ENCODE results near the gene GRIP2. TPM values are rescaled to one million over a fixed set of nuclear protein-coding genes. Genes with fewer than 3 reads are reported as not detected.

The GRIP2 gene
- total and polyA plus RNA-seq, 2 of the 4 experiments (the other 2 are of a cell fraction): 0.05 TPM; not detected in 1

DNA sequence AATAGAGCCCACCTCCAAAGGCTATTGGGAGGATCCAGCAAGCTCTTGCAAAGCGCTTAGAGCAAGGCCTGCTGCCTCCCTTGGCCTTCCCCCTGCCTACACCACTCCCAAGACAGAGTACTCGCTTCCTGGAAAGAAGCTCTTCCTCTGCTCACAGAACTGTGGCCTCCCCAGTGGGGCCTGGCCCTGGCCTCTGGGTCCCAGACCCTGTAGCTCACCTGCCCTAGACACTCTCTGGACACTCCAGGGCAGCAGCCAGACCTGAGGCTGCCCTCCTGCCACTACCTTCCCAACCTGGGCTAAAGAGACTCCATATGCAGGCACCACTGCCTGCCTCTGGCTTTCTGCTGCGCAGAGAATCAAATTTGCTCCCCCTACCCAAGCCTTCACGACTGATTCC lies 49.9 kb downstream of the GRIP2 start:
- Histone ChIP-seq H2AK5ac (ENCODE audit: low read depth, low read length) (no peak overlapping the region), H4K5ac (ENCODE audit: low read depth, low read length) (no peak overlapping the region), H2AFZ (replicated peaks; ENCODE audit: low read length, poor library complexity) (no peak overlapping the region), H2BK120ac (ENCODE audit: low read depth, low read length) (no peak overlapping the region), H3K23ac (ENCODE audit: low read depth, low read length) (no peak overlapping the region), H2BK15ac (ENCODE audit: low read depth, low read length) (no peak overlapping the region), H3K4me2 (ENCODE audit: low read depth, low read length) (no peak overlapping the region), H3K4ac (ENCODE audit: low read depth, low read length) (no peak overlapping the region), H3K27ac (ENCODE audit: insufficient read depth, low read length) (no peak overlapping the region), H3K9me1 (ENCODE audit: insufficient read depth, low read length) (peaks cover 7% of the 10 kb centered on the region), H2BK5ac (ENCODE audit: low read depth, low read length, poor library complexity, severe bottlenecking) (no peak overlapping the region), H2BK20ac (ENCODE audit: low read depth, low read length) (no peak overlapping the region), H3K9me3 (ENCODE audit: control insufficient read depth, insufficient read depth, low read length) (no peaks in the 10 kb centered on the region), H4K20me1 (ENCODE audit: insufficient read depth, low read length) (no peaks in the 10 kb centered on the region), H3K79me1 (ENCODE audit: low read depth in 1 of 2, low read length in 2 of 2) (no peaks in the 10 kb centered on the region), H3K27me3 (ENCODE audit: control insufficient read depth, insufficient read depth, low read length) (no peaks in the 10 kb centered on the region), H3K4me3 (ENCODE audit: insufficient read depth, low read depth, low read length) (no peak overlapping the region), H2AK9ac (replicated peaks; ENCODE audit: low read depth, low read length, poor library complexity) (no peak overlapping the region), H4K91ac (ENCODE audit: insufficient read depth, low read depth, low read length) (no peak overlapping the region), H3K18ac (ENCODE audit: low read depth, low read length) (no peak overlapping the region), H3K14ac (replicated peaks; ENCODE audit: low read depth, low read length) (no peak overlapping the region), H3K36me3 (ENCODE audit: control insufficient read depth, insufficient read depth, low read length) (peaks cover 31% of the 10 kb centered on the region), H3K9ac (ENCODE audit: low read depth, low read length) (no peak overlapping the region), H3K4me1 (ENCODE audit: control insufficient read depth, insufficient read depth, low read length) (peaks cover 4% of the 10 kb centered on the region; the same call in 1 of the 2 replicates), H3K56ac (ENCODE audit: extremely low read depth, insufficient read depth, low read length) (no peak overlapping the region), H4K8ac (ENCODE audit: low read depth in 2 of 2, low read length in 2 of 2) (no peak overlapping the region)
- no peak for DNase-seq
- ATAC-seq (ENCODE audit: low read depth): no peak
- 75% methylated on average over 2 of the region's 4 CpGs; no CpG with 5 or more reads in 1 of the 2 experiments for WGBS, 2 experiments (ENCODE audit: extremely low coverage in 2 of 2, insufficient read length in 1 of 2)
- POLR2A ChIA-PET (ENCODE audit: unreplicated experiment): interaction anchor here (0.6 kb wide), 1 partner anchor 159 kb away, joined by 3 read pairs; no protein-coding TSS in a partner anchor
- in situ Hi-C loops (cut with MboI; ENCODE audit: low sequenced_read_pairs): no loop called here
- intact Hi-C loops (cut with micrococcal nuclease): no loop called here
- CTCF ChIA-PET: interaction anchor here (0.6 kb wide), 1 partner anchor 1497 kb away, joined by 3 read pairs; no protein-coding TSS in a partner anchor
- dilution Hi-C loops (cut with HindIII; ENCODE audit: low sequenced_read_pairs, unreplicated experiment): no loop called here
- no peak for TF ChIP-seq CHD1 (IDR thresholded peaks at IDR 0.05; ENCODE audit: low read depth, low read length)
- no peak for TF ChIP-seq FOS (IDR thresholded peaks at IDR 0.05; ENCODE audit: low read depth, low read length)
- no peak for TF ChIP-seq RFX5 (IDR thresholded peaks at IDR 0.05; ENCODE audit: low read depth, low read length)
- TF ChIP-seq RCOR1 (IDR thresholded peaks at IDR 0.05; ENCODE audit: insufficient replicate concordance, low read length): no peak
- TF ChIP-seq NFE2L2 (IDR thresholded peaks at IDR 0.05; ENCODE audit: low read depth, low read length): no peak
- TF ChIP-seq CEBPB (IDR thresholded peaks at IDR 0.05; ENCODE audit: low read depth, low read length): no peak
- TF ChIP-seq, protein P1, sequence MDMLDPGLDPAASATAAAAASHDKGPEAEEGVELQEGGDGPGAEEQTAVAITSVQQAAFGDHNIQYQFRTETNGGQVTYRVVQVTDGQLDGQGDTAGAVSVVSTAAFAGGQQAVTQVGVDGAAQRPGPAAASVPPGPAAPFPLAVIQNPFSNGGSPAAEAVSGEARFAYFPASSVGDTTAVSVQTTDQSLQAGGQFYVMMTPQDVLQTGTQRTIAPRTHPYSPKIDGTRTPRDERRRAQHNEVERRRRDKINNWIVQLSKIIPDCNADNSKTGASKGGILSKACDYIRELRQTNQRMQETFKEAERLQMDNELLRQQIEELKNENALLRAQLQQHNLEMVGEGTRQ (IDR thresholded peaks at IDR 0.05; ENCODE audit: low read depth, low read length): no peak
- TF ChIP-seq CTCF (conservative IDR thresholded peaks at IDR 0.05; ENCODE audit: low read depth, low read length): no peak
- TF ChIP-seq MXI1 (IDR thresholded peaks at IDR 0.05; ENCODE audit: borderline replicate concordance, low read depth, low read length): no peak
- no peak for TF ChIP-seq MAZ (IDR thresholded peaks at IDR 0.05; ENCODE audit: borderline replicate concordance, low read depth, low read length)
- no TSS peak for BruUV-seq (replicated peaks)

All from IMR-90 (cell line).